Mesothelial cell of epicardium (in vitro differentiated cells): ENCODE results near the gene TAOK1. TPM values are rescaled to one million over a fixed set of nuclear protein-coding genes. Genes with fewer than 3 reads are reported as not detected.

Experiments
- DNase-seq, 2 experiments: peaks; one replicate each; pipeline ENCODE4 v3.0.0; 2021; ENCODE audit warnings: low spot score in 2 of 2; ENCODE audit not compliant: unreplicated experiment in 2 of 2
- H3K27ac Mint-ChIP-seq: 2 replicates; pipeline ENCODE4 v1.8.0; 2021; ENCODE audit warnings: mixed read lengths
- H3K27me3 Mint-ChIP-seq: 2 replicates; pipeline ENCODE4 v1.8.0; 2021; ENCODE audit warnings: low read depth, mixed read lengths
- H3K36me3 Mint-ChIP-seq: 2 replicates; pipeline ENCODE4 v1.8.0; 2021; ENCODE audit warnings: mixed read lengths
- H3K4me1 Mint-ChIP-seq: 2 replicates; pipeline ENCODE4 v1.8.0; 2021; ENCODE audit warnings: mixed read lengths
- H3K4me3 Mint-ChIP-seq: 2 replicates; pipeline ENCODE4 v1.8.0; 2021; ENCODE audit warnings: mild to moderate bottlenecking, moderate library complexity, mixed read lengths
- H3K9me3 Mint-ChIP-seq: 2 replicates; pipeline ENCODE4 v1.8.0; 2021; ENCODE audit warnings: mixed read lengths
- total RNA-seq: library from RNA; stranded (reverse); gene quantifications from 3 replicates; pipeline ENCODE4 v1.2.1, GENCODE V29; 2021
- TF ChIP-seq, protein P1 (sequence below): fragments of 200-600 bp; sonication (generic); IDR thresholded peaks from one replicate; pipeline ENCODE4 v1.5.0; 2021; ENCODE audit warnings: antibody characterized with exemption; ENCODE audit not compliant: unreplicated experiment

The TAOK1 gene
- total RNA-seq, 1 donor from 2014 or later, result 86.7 TPM

- H3K27me3 Mint-ChIP-seq, result no peaks in the 10 kb centered on the region
- no peak for DNase-seq
- no peak overlapping the region for H3K27ac Mint-ChIP-seq
- peaks cover 41% of the 10 kb centered on the region for H3K4me1 Mint-ChIP-seq
- no peaks in the 10 kb centered on the region for H3K36me3 Mint-ChIP-seq
- TF ChIP-seq, protein P1, sequence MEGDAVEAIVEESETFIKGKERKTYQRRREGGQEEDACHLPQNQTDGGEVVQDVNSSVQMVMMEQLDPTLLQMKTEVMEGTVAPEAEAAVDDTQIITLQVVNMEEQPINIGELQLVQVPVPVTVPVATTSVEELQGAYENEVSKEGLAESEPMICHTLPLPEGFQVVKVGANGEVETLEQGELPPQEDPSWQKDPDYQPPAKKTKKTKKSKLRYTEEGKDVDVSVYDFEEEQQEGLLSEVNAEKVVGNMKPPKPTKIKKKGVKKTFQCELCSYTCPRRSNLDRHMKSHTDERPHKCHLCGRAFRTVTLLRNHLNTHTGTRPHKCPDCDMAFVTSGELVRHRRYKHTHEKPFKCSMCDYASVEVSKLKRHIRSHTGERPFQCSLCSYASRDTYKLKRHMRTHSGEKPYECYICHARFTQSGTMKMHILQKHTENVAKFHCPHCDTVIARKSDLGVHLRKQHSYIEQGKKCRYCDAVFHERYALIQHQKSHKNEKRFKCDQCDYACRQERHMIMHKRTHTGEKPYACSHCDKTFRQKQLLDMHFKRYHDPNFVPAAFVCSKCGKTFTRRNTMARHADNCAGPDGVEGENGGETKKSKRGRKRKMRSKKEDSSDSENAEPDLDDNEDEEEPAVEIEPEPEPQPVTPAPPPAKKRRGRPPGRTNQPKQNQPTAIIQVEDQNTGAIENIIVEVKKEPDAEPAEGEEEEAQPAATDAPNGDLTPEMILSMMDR, result no peak
- no peaks in the 10 kb centered on the region for H3K9me3 Mint-ChIP-seq
- peak overlapping the region; percentile 38 for H3K4me3 Mint-ChIP-seq
Observed at GRCh38 chr17:29595107-29595942, 205.2 kb downstream of the TAOK1 start.

GRCh38 chr17:29595943-29596774 is 206.0 kb downstream of the TAOK1 start:
- TF ChIP-seq, protein P1, result no peak
- H3K9me3 Mint-ChIP-seq, result no peaks in the 10 kb centered on the region
- H3K27me3 Mint-ChIP-seq, result no peaks in the 10 kb centered on the region
- no peak for DNase-seq
- peaks cover 33% of the 10 kb centered on the region for H3K4me1 Mint-ChIP-seq
- H3K4me3 Mint-ChIP-seq, result no peak overlapping the region
- no peaks in the 10 kb centered on the region for H3K36me3 Mint-ChIP-seq
- H3K27ac Mint-ChIP-seq, result no peak overlapping the region

- TF ChIP-seq, protein P1, result no peak
- Mint-ChIP-seq H3K27me3 (no peaks in the 10 kb centered on the region), H3K4me1 (peaks cover 27% of the 10 kb centered on the region), H3K9me3 (no peaks in the 10 kb centered on the region), H3K27ac (no peak overlapping the region), H3K4me3 (no peak overlapping the region), H3K36me3 (no peaks in the 10 kb centered on the region)
- no peak for DNase-seq
Observed at GRCh38 chr17:29596811-29597210, 206.6 kb downstream of the TAOK1 start.

DNA sequence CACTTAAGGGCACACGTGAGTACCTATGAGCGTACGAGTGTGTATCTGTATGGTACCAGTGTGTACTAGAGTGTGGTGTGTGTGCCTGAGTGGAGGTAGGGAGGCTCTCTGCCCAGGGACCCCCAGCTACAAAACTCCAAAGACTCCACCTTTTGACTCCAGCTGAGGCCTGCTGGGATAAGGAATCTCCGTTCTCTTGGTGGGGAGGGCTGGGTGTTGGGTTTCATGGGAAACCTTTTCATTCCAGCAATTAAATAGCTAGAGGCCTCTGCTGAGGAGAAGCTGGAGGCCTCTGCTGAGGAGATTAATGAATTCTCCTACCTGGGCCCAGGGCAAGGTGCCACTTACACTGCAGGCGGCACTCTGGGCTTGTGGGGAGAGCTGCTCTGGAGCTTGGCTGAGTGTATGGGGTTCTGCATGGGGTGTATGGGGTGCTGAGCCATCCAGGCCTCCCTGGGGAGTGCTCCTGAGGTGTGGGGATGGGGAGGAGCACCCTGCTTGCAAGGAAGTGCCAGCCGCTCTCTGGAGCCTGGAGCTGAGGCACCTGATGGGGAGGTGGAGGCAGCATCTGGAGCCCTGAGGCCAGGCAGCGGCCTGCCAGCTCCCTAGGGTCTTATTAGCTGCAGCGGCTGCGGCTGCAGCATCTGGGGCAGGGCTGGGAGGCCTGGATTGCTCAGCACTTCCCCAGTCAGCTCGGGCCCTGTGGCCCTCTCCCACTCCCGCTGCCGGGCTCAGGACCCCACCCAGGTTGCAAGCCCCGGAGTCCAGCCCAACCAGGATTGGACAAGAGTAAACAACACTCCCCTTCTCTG is 207.4 kb downstream of the TAOK1 start:
- Mint-ChIP-seq H3K4me3 (no peak overlapping the region), H3K27ac (peak overlapping the region; percentile 75)

More for the DNA sequence above, 207.4 kb downstream of the TAOK1 start:
- TF ChIP-seq, protein P1, result no peak
- Mint-ChIP-seq H3K27me3 (no peaks in the 10 kb centered on the region), H3K4me1 (peaks cover 20% of the 10 kb centered on the region), H3K36me3 (no peaks in the 10 kb centered on the region), H3K9me3 (no peaks in the 10 kb centered on the region)
- DNase-seq, result no peak

Other genes with a start within 250 kb of the TAOK1 start
- gene MYO18A, start 210.0 kb upstream of the TAOK1 start, total RNA-seq, result 55.0 to 58.4 TPM (median 56.8 TPM) in 3 replicates
- not detected in 3 replicates for gene CRYBA1, start 143.5 kb upstream of the TAOK1 start, total RNA-seq
- gene NUFIP2, start 96.2 kb upstream of the TAOK1 start, total RNA-seq, result 59.8 to 72.7 TPM (median 62.3 TPM) in 3 replicates
- 5.2 to 6.1 TPM (median 5.7 TPM) in 3 replicates for gene ABHD15, start 176.7 kb downstream of the TAOK1 start, total RNA-seq
- gene TP53I13, start 178.3 kb downstream of the TAOK1 start, total RNA-seq, result 29.9 to 31.2 TPM (median 30.2 TPM) in 3 replicates
- gene GIT1, start 199.3 kb downstream of the TAOK1 start, total RNA-seq, result 99.0 to 110 TPM (median 108 TPM) in 3 replicates
- 51.7 to 52.7 TPM (median 52.6 TPM) in 3 replicates for gene ANKRD13B, start 202.8 kb downstream of the TAOK1 start, total RNA-seq
- gene CORO6, start 232.5 kb downstream of the TAOK1 start, total RNA-seq, result 3.4 to 3.8 TPM (median 3.4 TPM) in 3 replicates